ENCODE measurements around the gene POU2AF1. TPM values are rescaled to one million over a fixed set of nuclear protein-coding genes. Genes with fewer than 3 reads are reported as not detected.

Gene POU2AF1
- total and polyA plus RNA-seq, 2 of the 8 experiments (the other 6 are each of a cell fraction or from before 2014, with no cell fraction given), result not detected

GRCh38 chr11:111363985-111364384 lies 15.1 kb downstream of the POU2AF1 start:
- Histone ChIP-seq H2BK120ac (replicated peaks; ENCODE audit: low read depth, low read length) (no peak overlapping the region), H3K23me2 (ENCODE audit: low read depth, low read length) (no peaks in the 10 kb centered on the region), H4K5ac (ENCODE audit: insufficient read length, low read depth, low read length) (no peak overlapping the region), H3K23ac (ENCODE audit: insufficient read length) (no peak overlapping the region), H2BK12ac (ENCODE audit: low read depth, low read length) (no peak overlapping the region), H3K4ac (replicated peaks; ENCODE audit: insufficient read length, low read depth, low read length) (no peak overlapping the region), H3K79me2 (ENCODE audit: control insufficient read depth in 1 of 2, insufficient read depth in 2 of 2, low read length in 2 of 2) (no peaks in the 10 kb centered on the region), H2BK5ac (ENCODE audit: low read depth, low read length) (no peak overlapping the region), H3K14ac (ENCODE audit: insufficient read length) (no peak overlapping the region), H2BK20ac (ENCODE audit: low read length) (no peak overlapping the region), H2AFZ (ENCODE audit: low read length) (no peak overlapping the region), H4K8ac (ENCODE audit: extremely low read depth, insufficient read depth, low read length) (no peak overlapping the region), H3K27me3 (replicated peaks in 1 of 4; ENCODE audit: control insufficient read depth in 3 of 4, extremely low read depth in 1 of 4, insufficient read depth in 3 of 4, low read length in 3 of 4) (no peaks in the 10 kb centered on the region), H3K27ac (ENCODE audit: low read depth, low read length) (no peak overlapping the region), H3K56ac (replicated peaks; ENCODE audit: insufficient read length, low read depth, low read length) (no peak overlapping the region), H3K4me2 (ENCODE audit: insufficient read depth in 1 of 2, low read depth in 2 of 2, low read length in 2 of 2) (no peak overlapping the region), H3K4me1 (replicated peaks in 1 of 4; ENCODE audit: control insufficient read depth in 3 of 4, insufficient read depth in 4 of 4, low read length in 3 of 4) (no peaks in the 10 kb centered on the region), H3K9me3 (ENCODE audit: insufficient read depth in 2 of 2, low read depth in 1 of 2, low read length in 1 of 2) (no peaks in the 10 kb centered on the region), H3K18ac (ENCODE audit: extremely low read depth, low read length) (no peak overlapping the region), H3K36me3 (ENCODE audit: control insufficient read depth in 2 of 4, insufficient read depth in 4 of 4, low read length in 3 of 4) (no peaks in the 10 kb centered on the region), H4K20me1 (replicated peaks in 1 of 2; ENCODE audit: control insufficient read depth in 1 of 2, insufficient read depth in 2 of 2, low read length in 2 of 2) (no peaks in the 10 kb centered on the region), H3K79me1 (ENCODE audit: low read depth, low read length) (no peaks in the 10 kb centered on the region), H3K4me3 (ENCODE audit: extremely low read depth in 1 of 4, insufficient read depth in 2 of 4, low read depth in 3 of 4, low read length in 4 of 4) (no peak overlapping the region), H2BK15ac (ENCODE audit: low read length) (no peak overlapping the region), H2AK5ac (ENCODE audit: low read depth, low read length) (no peak overlapping the region), H4K91ac (replicated peaks; ENCODE audit: insufficient read length, low read length) (no peak overlapping the region), H3K9ac (replicated peaks in 1 of 4; ENCODE audit: extremely low read depth in 1 of 4, low read depth in 3 of 4, low read length in 3 of 4) (no peak overlapping the region)
- TF ChIP-seq CHD1 (IDR thresholded peaks at IDR 0.05; ENCODE audit: low read depth, low read length), result no peak
- CTCF ChIA-PET (ENCODE audit: partially characterized antibody), result interaction anchor here (0.9 to 2.7 kb wide), 3 partner anchors 9 to 54 kb away, joined by 3 to 8 read pairs (median 6); no protein-coding TSS in a partner anchor
- POLR2A ChIA-PET (ENCODE audit: partially characterized antibody), result no interaction called here
- DNase-seq (ENCODE audit: low read depth in 1 of 2, low spot score in 2 of 2), result no peak
- no peak for FAIRE-seq

Measured in H1 (cell line).